ENCODE data around the gene GTF3C5. TPM values are rescaled to one million over a fixed set of nuclear protein-coding genes. Genes with fewer than 3 reads are reported as not detected.

GTF3C5 gene
- total RNA-seq, 1 donor from 2014 or later = 46.4 TPM

DNA sequence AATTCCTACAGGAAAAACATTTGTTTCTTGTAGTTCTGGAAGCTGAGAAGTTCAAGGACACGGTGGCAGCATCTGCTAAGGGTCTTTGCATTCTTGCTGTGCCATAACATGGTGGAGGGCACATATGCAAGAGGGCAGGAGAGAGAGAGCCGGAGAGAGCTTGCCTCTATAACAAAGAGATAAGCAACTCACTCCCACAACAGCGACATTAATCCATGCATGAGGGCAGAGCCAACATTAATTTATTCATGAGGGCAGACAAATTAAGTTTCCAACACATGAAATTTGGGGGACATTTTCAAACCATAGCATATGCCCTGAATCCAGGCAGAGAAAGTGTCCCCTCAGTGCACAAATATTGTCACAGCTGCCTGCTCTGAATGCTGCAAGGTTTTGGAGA lies 4.4 kb upstream of the GTF3C5 start:
- Histone ChIP-seq H3K9ac (ENCODE audit: low read length) (no peak overlapping the region), H3K36me3 (ENCODE audit: insufficient read depth, low read length) (no peaks in the 10 kb centered on the region), H3K79me2 (ENCODE audit: insufficient read depth, low read length) (peaks cover 18% of the 10 kb centered on the region), H4K20me1 (ENCODE audit: insufficient read depth, low read length) (no peaks in the 10 kb centered on the region), H2AFZ (ENCODE audit: low read depth, low read length) (no peak overlapping the region), H3K4me3 (ENCODE audit: insufficient read depth, low read depth, low read length) (no peak overlapping the region), H3K27ac (ENCODE audit: low read depth, low read length) (no peak overlapping the region), H3K4me2 (ENCODE audit: low read length) (no peak overlapping the region), H3K27me3 (ENCODE audit: insufficient read depth, low read length) (peaks cover under 1% of the 10 kb centered on the region), H3K9me3 (ENCODE audit: insufficient read depth, low read depth, low read length) (no peaks in the 10 kb centered on the region), H3K4me1 (ENCODE audit: insufficient read depth, low read length) (peaks cover 6% of the 10 kb centered on the region)
- H3K27me3 Mint-ChIP-seq (ENCODE audit: low read depth, unreplicated experiment) = peaks cover 10% of the 10 kb centered on the region
- DNase-seq (ENCODE audit: low read depth) (no peak), FAIRE-seq (no peak)
- no peak for TF ChIP-seq EZH2 (IDR thresholded peaks at IDR 0.05; ENCODE audit: insufficient read depth, low read length)
- TF ChIP-seq, protein P1, sequence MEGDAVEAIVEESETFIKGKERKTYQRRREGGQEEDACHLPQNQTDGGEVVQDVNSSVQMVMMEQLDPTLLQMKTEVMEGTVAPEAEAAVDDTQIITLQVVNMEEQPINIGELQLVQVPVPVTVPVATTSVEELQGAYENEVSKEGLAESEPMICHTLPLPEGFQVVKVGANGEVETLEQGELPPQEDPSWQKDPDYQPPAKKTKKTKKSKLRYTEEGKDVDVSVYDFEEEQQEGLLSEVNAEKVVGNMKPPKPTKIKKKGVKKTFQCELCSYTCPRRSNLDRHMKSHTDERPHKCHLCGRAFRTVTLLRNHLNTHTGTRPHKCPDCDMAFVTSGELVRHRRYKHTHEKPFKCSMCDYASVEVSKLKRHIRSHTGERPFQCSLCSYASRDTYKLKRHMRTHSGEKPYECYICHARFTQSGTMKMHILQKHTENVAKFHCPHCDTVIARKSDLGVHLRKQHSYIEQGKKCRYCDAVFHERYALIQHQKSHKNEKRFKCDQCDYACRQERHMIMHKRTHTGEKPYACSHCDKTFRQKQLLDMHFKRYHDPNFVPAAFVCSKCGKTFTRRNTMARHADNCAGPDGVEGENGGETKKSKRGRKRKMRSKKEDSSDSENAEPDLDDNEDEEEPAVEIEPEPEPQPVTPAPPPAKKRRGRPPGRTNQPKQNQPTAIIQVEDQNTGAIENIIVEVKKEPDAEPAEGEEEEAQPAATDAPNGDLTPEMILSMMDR (IDR thresholded peaks at IDR 0.05; ENCODE audit: insufficient read depth, low read depth, low read length) = no peak
- no peaks in the 10 kb centered on the region for H3K9me3 Mint-ChIP-seq (ENCODE audit: unreplicated experiment)
- H3K4me1 Mint-ChIP-seq (ENCODE audit: low read depth, unreplicated experiment) = peaks cover 2% of the 10 kb centered on the region
- no peak overlapping the region for H3K27ac Mint-ChIP-seq (ENCODE audit: unreplicated experiment)
- H3K4me3 Mint-ChIP-seq (ENCODE audit: unreplicated experiment) = no peak overlapping the region
- no peaks in the 10 kb centered on the region for H3K36me3 Mint-ChIP-seq (ENCODE audit: low read depth, unreplicated experiment)

DNA sequence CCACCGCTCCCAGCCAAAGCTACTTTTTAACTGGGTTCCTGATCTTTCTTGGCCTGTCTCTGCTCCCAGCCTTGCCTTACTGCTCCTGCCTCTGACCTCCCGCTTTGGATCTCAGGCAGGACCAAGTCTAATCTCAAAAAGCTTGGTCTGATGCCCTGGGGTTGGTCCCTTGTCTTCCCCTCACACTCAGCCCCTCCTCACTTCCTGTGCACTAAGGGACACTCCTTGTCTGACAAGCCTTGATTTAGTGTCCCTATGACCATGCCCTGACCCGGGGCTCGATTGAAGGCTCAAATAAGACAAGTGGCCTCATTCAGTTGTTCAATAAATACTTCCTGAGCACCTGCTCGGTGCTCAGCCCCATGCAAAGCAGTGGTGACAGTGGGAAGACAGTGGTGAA lies 3.7 kb upstream of the GTF3C5 start:
- Histone ChIP-seq H3K4me1 (ENCODE audit: insufficient read depth, low read length) (peaks cover 6% of the 10 kb centered on the region), H3K9ac (ENCODE audit: low read length) (no peak overlapping the region), H3K4me3 (ENCODE audit: insufficient read depth, low read depth, low read length) (no peak overlapping the region), H4K20me1 (ENCODE audit: insufficient read depth, low read length) (peaks cover 6% of the 10 kb centered on the region), H3K4me2 (ENCODE audit: low read length) (no peak overlapping the region), H2AFZ (ENCODE audit: low read depth, low read length) (no peak overlapping the region), H3K27me3 (ENCODE audit: insufficient read depth, low read length) (no peaks in the 10 kb centered on the region), H3K27ac (ENCODE audit: low read depth, low read length) (no peak overlapping the region), H3K79me2 (ENCODE audit: insufficient read depth, low read length) (peaks cover 25% of the 10 kb centered on the region), H3K36me3 (ENCODE audit: insufficient read depth, low read length) (no peaks in the 10 kb centered on the region), H3K9me3 (ENCODE audit: insufficient read depth, low read depth, low read length) (no peaks in the 10 kb centered on the region)
- DNase-seq (ENCODE audit: low read depth) (no peak), FAIRE-seq (no peak)
- Mint-ChIP-seq H3K9me3 (ENCODE audit: unreplicated experiment) (peaks cover 2% of the 10 kb centered on the region), H3K4me1 (ENCODE audit: low read depth, unreplicated experiment) (peaks cover 7% of the 10 kb centered on the region), H3K27ac (ENCODE audit: unreplicated experiment) (no peak overlapping the region), H3K4me3 (ENCODE audit: unreplicated experiment) (no peak overlapping the region), H3K36me3 (ENCODE audit: low read depth, unreplicated experiment) (no peaks in the 10 kb centered on the region), H3K27me3 (ENCODE audit: low read depth, unreplicated experiment) (peaks cover 10% of the 10 kb centered on the region)
- no peak for TF ChIP-seq EZH2 (IDR thresholded peaks at IDR 0.05; ENCODE audit: insufficient read depth, low read length)
- TF ChIP-seq, protein P1 (IDR thresholded peaks at IDR 0.05; ENCODE audit: insufficient read depth, low read depth, low read length) = no peak

DNA sequence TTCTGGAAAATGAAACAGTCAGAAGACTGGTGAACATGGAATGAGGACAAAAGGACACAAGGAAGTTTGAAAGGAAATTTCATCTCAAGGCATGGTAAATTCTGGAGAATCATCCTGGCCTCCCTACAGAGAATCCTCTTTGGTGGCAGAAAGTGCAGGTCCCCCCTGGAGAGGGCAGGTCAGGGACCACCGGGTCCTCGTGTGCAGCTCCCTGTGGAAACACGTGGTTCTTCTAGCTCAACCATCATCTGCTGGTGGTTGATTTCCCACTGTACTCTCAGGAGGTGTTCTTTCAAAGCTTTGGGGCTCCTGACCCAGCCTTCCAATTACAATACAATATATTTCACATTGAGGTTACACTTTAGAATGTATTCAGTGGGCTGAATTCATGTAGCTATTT lies 2.6 kb upstream of the GTF3C5 start:
- H3K27me3 Mint-ChIP-seq (ENCODE audit: low read depth, unreplicated experiment) = peaks cover 10% of the 10 kb centered on the region

More for the DNA sequence above, 2.6 kb upstream of the GTF3C5 start:
- Histone ChIP-seq H3K4me1 (ENCODE audit: insufficient read depth, low read length) (peaks cover 6% of the 10 kb centered on the region), H3K79me2 (ENCODE audit: insufficient read depth, low read length) (peaks cover 36% of the 10 kb centered on the region), H3K9ac (ENCODE audit: low read length) (no peak overlapping the region), H3K27ac (ENCODE audit: low read depth, low read length) (no peak overlapping the region), H3K9me3 (ENCODE audit: insufficient read depth, low read depth, low read length) (no peaks in the 10 kb centered on the region), H2AFZ (ENCODE audit: low read depth, low read length) (no peak overlapping the region), H4K20me1 (ENCODE audit: insufficient read depth, low read length) (peaks cover 13% of the 10 kb centered on the region), H3K4me2 (ENCODE audit: low read length) (no peak overlapping the region), H3K27me3 (ENCODE audit: insufficient read depth, low read length) (no peaks in the 10 kb centered on the region), H3K36me3 (ENCODE audit: insufficient read depth, low read length) (no peaks in the 10 kb centered on the region), H3K4me3 (ENCODE audit: insufficient read depth, low read depth, low read length) (no peak overlapping the region)
- TF ChIP-seq EZH2 (IDR thresholded peaks at IDR 0.05; ENCODE audit: insufficient read depth, low read length) = no peak
- TF ChIP-seq, protein P1 (IDR thresholded peaks at IDR 0.05; ENCODE audit: insufficient read depth, low read depth, low read length) = no peak
- no peak for FAIRE-seq
- Mint-ChIP-seq H3K36me3 (ENCODE audit: low read depth, unreplicated experiment) (no peaks in the 10 kb centered on the region), H3K4me3 (ENCODE audit: unreplicated experiment) (peak overlapping the region; percentile 97), H3K27ac (ENCODE audit: unreplicated experiment) (no peak overlapping the region), H3K9me3 (ENCODE audit: unreplicated experiment) (peaks cover 2% of the 10 kb centered on the region), H3K4me1 (ENCODE audit: low read depth, unreplicated experiment) (peaks cover 12% of the 10 kb centered on the region)
- DNase-seq (ENCODE audit: low read depth) = no peak
